GM23338 (cell line): ENCODE results near the gene POLA2. TPM values are rescaled to one million over a fixed set of nuclear protein-coding genes. Genes with fewer than 3 reads are reported as not detected.
"Not testable (repeated sequence)": the region's sequence is repeated elsewhere in the genome, so short reads cannot be mapped to it uniquely, and the experiment has no call there.

ENCODE experiments used
- ATAC-seq: fragments of 200-7000 bp; cut with Tn5 transposase; 3 replicates; pipeline ENCODE4 v1.9.1; 2020
- DNase-seq: peaks from one replicate; pipeline ENCODE4 v3.0.0-alpha.2; 2015; ENCODE audit warnings: low spot score
- H2AFZ ChIP-seq: fragments of 200-600 bp; sonication (generic); 2 replicates; pipeline ENCODE4 v1.8.0; 2016; ENCODE audit warnings: antibody characterized with exemption, mild to moderate bottlenecking, moderate library complexity
- H3F3A ChIP-seq: fragments of 200-600 bp; sonication (generic); replicated peaks from 2 replicates; pipeline ENCODE4 v1.8.0; 2017; ENCODE audit warnings: antibody characterized with exemption, mixed run types, low read depth
- H3K27ac ChIP-seq: fragments of 200-600 bp; sonication (generic); 2 replicates; pipeline ENCODE4 v1.6.1; 2016; ENCODE audit warnings: low read depth
- H3K27me3 ChIP-seq: fragments of 200-600 bp; sonication (generic); 2 replicates; pipeline ENCODE4 v1.8.0; 2016; ENCODE audit warnings: mild to moderate bottlenecking, mixed run types, moderate library complexity; ENCODE audit not compliant: insufficient read depth
- H3K36me3 ChIP-seq: fragments of 200-600 bp; sonication (generic); 2 replicates; pipeline ENCODE4 v1.8.0; 2016; ENCODE audit warnings: mild to moderate bottlenecking; ENCODE audit not compliant: insufficient read depth
- H3K4me1 ChIP-seq: fragments of 200-600 bp; sonication (generic); 2 replicates; pipeline ENCODE4 v1.8.0; 2016; ENCODE audit warnings: mild to moderate bottlenecking, moderate library complexity; ENCODE audit not compliant: insufficient read depth
- H3K4me2 ChIP-seq: fragments of 200-600 bp; sonication (generic); 2 replicates; pipeline ENCODE4 v1.7.1; 2017; ENCODE audit warnings: mixed run types
- H3K4me3 ChIP-seq: fragments of 200-600 bp; sonication (generic); 2 replicates; pipeline ENCODE4 v1.6.1; 2016; ENCODE audit warnings: mixed run types
- H3K79me2 ChIP-seq: fragments of 200-600 bp; sonication (generic); replicated peaks from 2 replicates; pipeline ENCODE4 v1.8.0; 2017; ENCODE audit warnings: mild to moderate bottlenecking; ENCODE audit not compliant: insufficient read depth
- H3K9me2 ChIP-seq: fragments of 200-600 bp; sonication (generic); 2 replicates; pipeline ENCODE4 v1.8.0; 2017; ENCODE audit not compliant: insufficient read depth
- H4K20me1 ChIP-seq: fragments of 200-600 bp; sonication (generic); replicated peaks from 2 replicates; pipeline ENCODE4 v1.8.0; 2017; ENCODE audit warnings: mild to moderate bottlenecking; ENCODE audit not compliant: insufficient read depth
- H3K27ac Mint-ChIP-seq: 2 replicates; pipeline ENCODE4 v1.8.0; 2020; ENCODE audit warnings: inconsistent platforms, mild to moderate bottlenecking, moderate library complexity, mixed read lengths
- H3K27me3 Mint-ChIP-seq: 3 replicates; pipeline ENCODE4 v1.8.0; 2022; ENCODE audit warnings: low read depth, mild to moderate bottlenecking, moderate library complexity, mixed read lengths, inconsistent platforms; ENCODE audit not compliant: insufficient read depth, poor library complexity
- H3K36me3 Mint-ChIP-seq: 3 replicates; pipeline ENCODE4 v1.8.0; 2021; ENCODE audit warnings: low read depth, mild to moderate bottlenecking, inconsistent platforms, moderate library complexity, mixed read lengths
- H3K4me1 Mint-ChIP-seq: 3 replicates; pipeline ENCODE4 v1.8.0; 2020; ENCODE audit warnings: mild to moderate bottlenecking, inconsistent platforms, mixed read lengths
- H3K4me3 Mint-ChIP-seq: 3 replicates; pipeline ENCODE4 v1.8.0; 2021; ENCODE audit warnings: moderate library complexity, mild to moderate bottlenecking, inconsistent platforms, mixed read lengths
- H3K9me3 Mint-ChIP-seq: 3 replicates; pipeline ENCODE4 v1.8.0; 2020; ENCODE audit warnings: moderate library complexity, mild to moderate bottlenecking, inconsistent platforms, mixed read lengths
- CREB1 ChIP-seq: fragments of 250-450 bp; sonication (Bioruptor Pico); IDR thresholded peaks from 2 replicates; pipeline ENCODE4 v1.5.0; 2020; ENCODE audit warnings: low read depth, mild to moderate bottlenecking, moderate library complexity
- CTCF ChIP-seq, 2 experiments: fragments of 200-600 bp in 1 of 2; sonication (generic) in 1 of 2; conservative IDR thresholded peaks; 2 replicates each; pipeline versions ENCODE4 v1.5.1 to v1.6.1; 2016 to 2017; ENCODE audit warnings: antibody characterized with exemption in 2 of 2, low read depth in 2 of 2, mild to moderate bottlenecking in 2 of 2, moderate library complexity in 1 of 2
- EZH2 ChIP-seq: fragments of 200-600 bp; sonication (generic); IDR thresholded peaks from one replicate; pipeline ENCODE4 v1.8.0; 2017; ENCODE audit warnings: antibody characterized with exemption, mild to moderate bottlenecking, low read depth; ENCODE audit not compliant: unreplicated experiment
- STAT1 ChIP-seq: IDR thresholded peaks from one replicate; pipeline ENCODE4 v1.6.1; 2016; ENCODE audit warnings: antibody characterized with exemption; ENCODE audit not compliant: unreplicated experiment
- ZNF331 ChIP-seq: fragments of 250-450 bp; sonication (Bioruptor Pico); IDR thresholded peaks from 2 replicates; pipeline ENCODE4 v1.5.0; 2020; ENCODE audit warnings: low read depth, mild to moderate bottlenecking, moderate library complexity
- polyA plus RNA-seq: library from polyadenylated mRNA; unstranded; fragments of >200 nt; fragmentation: Nextera tagmentation; extraction: Ambion mirVana; gene quantifications from 2 replicates; pipeline ENCODE4 v1.2.1, GENCODE V29; 2016
- total RNA-seq: library from RNA; depleted of rRNA; stranded (reverse); fragments of >200 nt; shearing (Covaris generic); gene quantifications from 2 replicates; pipeline ENCODE4 v1.2.3, GENCODE V29; 2014
- TF ChIP-seq, protein P1 (sequence below): IDR thresholded peaks from one replicate; pipeline ENCODE4 v1.6.1; 2018; ENCODE audit warnings: antibody characterized with exemption; ENCODE audit not compliant: unreplicated experiment

POLA2 gene
- total and polyA plus RNA-seq, 2 experiments from 2014 or later = 22.5 to 30.4 TPM

- ATAC-seq (peak; percentile 31; the same call in 2 of the 3 replicates), DNase-seq (no peak)
- Mint-ChIP-seq H3K9me3 (no peaks in the 10 kb centered on the region), H3K36me3 (peaks cover 27% of the 10 kb centered on the region), H3K4me1 (peaks cover 4% of the 10 kb centered on the region; the same call in 1 of the 3 replicates), H3K27ac (no peak overlapping the region; the same call in 1 of the 2 replicates), H3K27me3 (peaks cover 6% of the 10 kb centered on the region), H3K4me3 (no peak overlapping the region; the same call in 2 of the 3 replicates)
- Histone ChIP-seq H3K4me3 (no peak overlapping the region), H3K79me2 (no peaks in the 10 kb centered on the region), H3F3A (no peaks in the 10 kb centered on the region), H3K9me2 (no peaks in the 10 kb centered on the region), H3K4me2 (no peak overlapping the region), H3K27me3 (no peaks in the 10 kb centered on the region), H3K27ac (no peak overlapping the region), H2AFZ (no peak overlapping the region), H3K36me3 (no peaks in the 10 kb centered on the region), H4K20me1 (no peaks in the 10 kb centered on the region), H3K4me1 (no peaks in the 10 kb centered on the region)
- TF ChIP-seq STAT1 (no peak), CREB1 (CRISPR knock-in tag) (no peak), EZH2 (no peak), ZNF331 (CRISPR knock-in tag) (no peak), CTCF (conservative IDR thresholded peaks at IDR 0.05; ENCODE audit: low read depth in 2 of 2) (no peak)
- TF ChIP-seq, protein P1, sequence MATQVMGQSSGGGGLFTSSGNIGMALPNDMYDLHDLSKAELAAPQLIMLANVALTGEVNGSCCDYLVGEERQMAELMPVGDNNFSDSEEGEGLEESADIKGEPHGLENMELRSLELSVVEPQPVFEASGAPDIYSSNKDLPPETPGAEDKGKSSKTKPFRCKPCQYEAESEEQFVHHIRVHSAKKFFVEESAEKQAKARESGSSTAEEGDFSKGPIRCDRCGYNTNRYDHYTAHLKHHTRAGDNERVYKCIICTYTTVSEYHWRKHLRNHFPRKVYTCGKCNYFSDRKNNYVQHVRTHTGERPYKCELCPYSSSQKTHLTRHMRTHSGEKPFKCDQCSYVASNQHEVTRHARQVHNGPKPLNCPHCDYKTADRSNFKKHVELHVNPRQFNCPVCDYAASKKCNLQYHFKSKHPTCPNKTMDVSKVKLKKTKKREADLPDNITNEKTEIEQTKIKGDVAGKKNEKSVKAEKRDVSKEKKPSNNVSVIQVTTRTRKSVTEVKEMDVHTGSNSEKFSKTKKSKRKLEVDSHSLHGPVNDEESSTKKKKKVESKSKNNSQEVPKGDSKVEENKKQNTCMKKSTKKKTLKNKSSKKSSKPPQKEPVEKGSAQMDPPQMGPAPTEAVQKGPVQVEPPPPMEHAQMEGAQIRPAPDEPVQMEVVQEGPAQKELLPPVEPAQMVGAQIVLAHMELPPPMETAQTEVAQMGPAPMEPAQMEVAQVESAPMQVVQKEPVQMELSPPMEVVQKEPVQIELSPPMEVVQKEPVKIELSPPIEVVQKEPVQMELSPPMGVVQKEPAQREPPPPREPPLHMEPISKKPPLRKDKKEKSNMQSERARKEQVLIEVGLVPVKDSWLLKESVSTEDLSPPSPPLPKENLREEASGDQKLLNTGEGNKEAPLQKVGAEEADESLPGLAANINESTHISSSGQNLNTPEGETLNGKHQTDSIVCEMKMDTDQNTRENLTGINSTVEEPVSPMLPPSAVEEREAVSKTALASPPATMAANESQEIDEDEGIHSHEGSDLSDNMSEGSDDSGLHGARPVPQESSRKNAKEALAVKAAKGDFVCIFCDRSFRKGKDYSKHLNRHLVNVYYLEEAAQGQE = no peak
These were observed 25.3 kb upstream of the POLA2 start for GRCh38 chr11:65236194-65237059.

- H4K20me1 ChIP-seq, H3K36me3 ChIP-seq, ATAC-seq, H3F3A ChIP-seq, H3K4me3 ChIP-seq, H3K27ac Mint-ChIP-seq, H3K4me1 Mint-ChIP-seq, H3K27me3 Mint-ChIP-seq, H3K4me3 Mint-ChIP-seq, H3K27me3 ChIP-seq, H3K4me2 ChIP-seq, H3K79me2 ChIP-seq, DNase-seq, H2AFZ ChIP-seq, H3K27ac ChIP-seq, H3K4me1 ChIP-seq, H3K9me2 ChIP-seq: not testable (repeated sequence)
- H3K36me3 Mint-ChIP-seq = peaks cover 40% of the 10 kb centered on the region
- peaks cover 11% of the 10 kb centered on the region; the same call in 2 of the 3 replicates for H3K9me3 Mint-ChIP-seq
These were observed 23.5 kb upstream of the POLA2 start for GRCh38 chr11:65238302-65238701.
